Measurements from ENCODE around the gene MAGIX.

MAGIX gene

GRCh38 chrX:49162620-49163019 is at the start of gene MAGIX:
Gene MAGIX, plus strand, starts transcription at chrX:49162758. Its CDS starts 132 bp downstream, at chrX:49162890.
- TF ChIP-seq USF1 (IDR thresholded peaks at IDR 0.05), result no peak
- no peak for TF ChIP-seq ZBTB7A (IDR thresholded peaks at IDR 0.05; ENCODE audit: low read depth)
- TF ChIP-seq FOXM1 (IDR thresholded peaks at IDR 0.05; ENCODE audit: borderline replicate concordance, low read depth), result no peak
- no peak for TF ChIP-seq CEBPB (IDR thresholded peaks at IDR 0.05)
- no peak for TF ChIP-seq NFIC (IDR thresholded peaks at IDR 0.05)
- no peak for TF ChIP-seq TEAD4 (IDR thresholded peaks at IDR 0.05)
- TF ChIP-seq EP300 (IDR thresholded peaks at IDR 0.05; ENCODE audit: borderline replicate concordance), result no peak
- TF ChIP-seq RAD21 (IDR thresholded peaks at IDR 0.05; ENCODE audit: low read depth), result no peak

- TF ChIP-seq TCF12 (IDR thresholded peaks at IDR 0.05; ENCODE audit: low read depth), result no peak
Measured at GRCh38 chrX:49116076-49116475, 46.5 kb upstream of the MAGIX start.

GRCh38 chrX:49116716-49117115 is 45.8 kb upstream of the MAGIX start:
- no peak for TF ChIP-seq CEBPB (IDR thresholded peaks at IDR 0.05)
- no peak for TF ChIP-seq FOXM1 (IDR thresholded peaks at IDR 0.05; ENCODE audit: borderline replicate concordance, low read depth)
- TF ChIP-seq YY1 (IDR thresholded peaks at IDR 0.05; ENCODE audit: low read depth), result no peak
- no peak for TF ChIP-seq USF1 (IDR thresholded peaks at IDR 0.05)
- TF ChIP-seq EGR1 (IDR thresholded peaks at IDR 0.05), result no peak
- TF ChIP-seq MAX (IDR thresholded peaks at IDR 0.05), result no peak
- no peak for TF ChIP-seq TEAD4 (IDR thresholded peaks at IDR 0.05)
- TF ChIP-seq REST (IDR thresholded peaks at IDR 0.05; ENCODE audit: low read depth), result no peak
- TF ChIP-seq ZBTB7A (IDR thresholded peaks at IDR 0.05; ENCODE audit: low read depth), result no peak
- TF ChIP-seq TAF1 (IDR thresholded peaks at IDR 0.05; ENCODE audit: low read depth), result no peak
- TF ChIP-seq NFIC (IDR thresholded peaks at IDR 0.05), result no peak
- TF ChIP-seq CREB1 (IDR thresholded peaks at IDR 0.05; ENCODE audit: low read depth), result no peak
- TF ChIP-seq EP300 (IDR thresholded peaks at IDR 0.05; ENCODE audit: borderline replicate concordance), result no peak
- no peak for TF ChIP-seq TCF12 (IDR thresholded peaks at IDR 0.05; ENCODE audit: low read depth)
- TF ChIP-seq RAD21 (IDR thresholded peaks at IDR 0.05; ENCODE audit: low read depth), result no peak

GRCh38 chrX:49117581-49117980 is 45.0 kb upstream of the MAGIX start:
- no peak for TF ChIP-seq EP300 (IDR thresholded peaks at IDR 0.05; ENCODE audit: borderline replicate concordance)
- no peak for TF ChIP-seq FOXM1 (IDR thresholded peaks at IDR 0.05; ENCODE audit: borderline replicate concordance, low read depth)
- no peak for TF ChIP-seq RAD21 (IDR thresholded peaks at IDR 0.05; ENCODE audit: low read depth)
- TF ChIP-seq USF1 (IDR thresholded peaks at IDR 0.05), result no peak
- no peak for TF ChIP-seq CREB1 (IDR thresholded peaks at IDR 0.05; ENCODE audit: low read depth)
- TF ChIP-seq TAF1 (IDR thresholded peaks at IDR 0.05; ENCODE audit: low read depth), result no peak
- no peak for TF ChIP-seq NFIC (IDR thresholded peaks at IDR 0.05)
- no peak for TF ChIP-seq YY1 (IDR thresholded peaks at IDR 0.05; ENCODE audit: low read depth)
- TF ChIP-seq TCF12 (IDR thresholded peaks at IDR 0.05; ENCODE audit: low read depth), result no peak
- TF ChIP-seq CEBPB (IDR thresholded peaks at IDR 0.05), result no peak
- no peak for TF ChIP-seq EGR1 (IDR thresholded peaks at IDR 0.05)

- TF ChIP-seq RAD21 (IDR thresholded peaks at IDR 0.05; ENCODE audit: low read depth) (no peak), REST (IDR thresholded peaks at IDR 0.05; ENCODE audit: low read depth) (no peak), FOXM1 (IDR thresholded peaks at IDR 0.05; ENCODE audit: borderline replicate concordance, low read depth) (no peak), MAX (IDR thresholded peaks at IDR 0.05) (no peak), CEBPB (IDR thresholded peaks at IDR 0.05) (no peak), CREB1 (IDR thresholded peaks at IDR 0.05; ENCODE audit: low read depth) (no peak), TAF1 (IDR thresholded peaks at IDR 0.05; ENCODE audit: low read depth) (no peak), YY1 (IDR thresholded peaks at IDR 0.05; ENCODE audit: low read depth) (no peak), EP300 (IDR thresholded peaks at IDR 0.05; ENCODE audit: borderline replicate concordance) (no peak), TCF12 (IDR thresholded peaks at IDR 0.05; ENCODE audit: low read depth) (no peak), USF1 (IDR thresholded peaks at IDR 0.05) (no peak), ZBTB7A (IDR thresholded peaks at IDR 0.05; ENCODE audit: low read depth) (no peak), TEAD4 (IDR thresholded peaks at IDR 0.05) (no peak), EGR1 (IDR thresholded peaks at IDR 0.05) (no peak), NFIC (IDR thresholded peaks at IDR 0.05) (no peak)
Measured at GRCh38 chrX:49120091-49120490, 42.5 kb upstream of the MAGIX start.

Measured in Ishikawa (cell line).